Activated T-helper 1 cell treated with anti-CD3 and anti-CD28 coated beads, Interleukin-12 subunit alpha, Interleukin-12 subunit beta, Interleukin-2, Interleukin-4 antibody, amounts not matched to agents 30 ng/mL and 10 ng/mL and 1 ng/mL, durations not matched to agents 14 hours and 24 hours and 36 hours (primary cell): ENCODE measurements around the gene ARID4B. TPM values are rescaled to one million over a fixed set of nuclear protein-coding genes. Genes with fewer than 3 reads are reported as not detected.
"Not testable (repeated sequence)": the region's sequence is repeated elsewhere in the genome, so short reads cannot be mapped to it uniquely, and the experiment has no call there.

Source experiments
- DNase-seq: peaks from one replicate; pipeline ENCODE4 v3.0.0; 2021; ENCODE audit warnings: low spot score
- H3K27ac Mint-ChIP-seq: one replicate; pipeline ENCODE4 v1.8.0; 2021; ENCODE audit warnings: mild to moderate bottlenecking, mixed read lengths
- H3K27me3 Mint-ChIP-seq: one replicate; pipeline ENCODE4 v1.8.0; 2022; ENCODE audit warnings: mild to moderate bottlenecking, moderate library complexity, mixed read lengths; ENCODE audit not compliant: insufficient read depth
- H3K36me3 Mint-ChIP-seq: one replicate; pipeline ENCODE4 v1.8.0; 2021; ENCODE audit warnings: low read depth, mixed read lengths
- H3K4me1 Mint-ChIP-seq: one replicate; pipeline ENCODE4 v1.8.0; 2021; ENCODE audit warnings: low read depth, mixed read lengths
- H3K4me3 Mint-ChIP-seq: one replicate; pipeline ENCODE4 v1.8.0; 2021; ENCODE audit warnings: mild to moderate bottlenecking, moderate library complexity, mixed read lengths
- H3K9me3 Mint-ChIP-seq: one replicate; pipeline ENCODE4 v1.8.0; 2021; ENCODE audit warnings: mixed read lengths
- intact Hi-C: fragments of 100-400 bp; cut with micrococcal nuclease; formaldehyde crosslinking; loops from one replicate; pipeline ENCODE4 v1.15.1; 2024
- total RNA-seq: library from RNA; stranded (reverse); gene quantifications from 2 replicates; pipeline ENCODE4 v1.2.3, GENCODE V29; 2022

ARID4B gene
- total RNA-seq, 1 donor from 2014 or later = 58.7 TPM

GRCh38 chr1:235221653-235222375 lies 106.2 kb downstream of the ARID4B start:
- Mint-ChIP-seq H3K27ac (no peak overlapping the region), H3K36me3 (peaks cover 11% of the 10 kb centered on the region), H3K4me3 (no peak overlapping the region), H3K9me3 (no peaks in the 10 kb centered on the region), H3K27me3 (no peaks in the 10 kb centered on the region), H3K4me1 (no peaks in the 10 kb centered on the region)
- intact Hi-C loops = loop anchor here (5.0 kb wide), 1 partner anchor 50 kb away; no protein-coding TSS in a partner anchor
- DNase-seq = no peak

- H3K36me3 Mint-ChIP-seq = peaks cover 16% of the 10 kb centered on the region
- H3K27me3 Mint-ChIP-seq = no peaks in the 10 kb centered on the region
- H3K9me3 Mint-ChIP-seq = no peaks in the 10 kb centered on the region
- no peak overlapping the region for H3K4me3 Mint-ChIP-seq
- H3K27ac Mint-ChIP-seq = no peak overlapping the region
- intact Hi-C loops = no loop called here
- DNase-seq = no peak
- peaks cover 9% of the 10 kb centered on the region for H3K4me1 Mint-ChIP-seq
Observed at GRCh38 chr1:235215453-235215852, 112.5 kb downstream of the ARID4B start.

- H3K27me3 Mint-ChIP-seq, H3K9me3 Mint-ChIP-seq, H3K4me1 Mint-ChIP-seq, H3K4me3 Mint-ChIP-seq, H3K27ac Mint-ChIP-seq, intact Hi-C loops, DNase-seq: not testable (repeated sequence)
- peaks cover 14% of the 10 kb centered on the region for H3K36me3 Mint-ChIP-seq
Observed at GRCh38 chr1:235214962-235215361, 113.0 kb downstream of the ARID4B start.

GRCh38 chr1:235213752-235214151 lies 114.2 kb downstream of the ARID4B start:
- no peaks in the 10 kb centered on the region for H3K9me3 Mint-ChIP-seq

GRCh38 chr1:235211517-235211916 lies 116.5 kb downstream of the ARID4B start:
- Mint-ChIP-seq H3K9me3 (no peaks in the 10 kb centered on the region), H3K4me1 (peaks cover 23% of the 10 kb centered on the region), H3K27ac (no peak overlapping the region), H3K4me3 (no peak overlapping the region), H3K27me3 (no peaks in the 10 kb centered on the region), H3K36me3 (peaks cover 18% of the 10 kb centered on the region)
- intact Hi-C loops = no loop called here
- no peak for DNase-seq

More at GRCh38 chr1:235213752-235214151, 114.2 kb downstream of the ARID4B start:
- Mint-ChIP-seq H3K27ac (peak overlapping the region; percentile 57), H3K4me1 (peaks cover 9% of the 10 kb centered on the region), H3K27me3 (no peaks in the 10 kb centered on the region), H3K4me3 (no peak overlapping the region), H3K36me3 (peaks cover 13% of the 10 kb centered on the region)
- intact Hi-C loops = no loop called here
- DNase-seq = no peak

GRCh38 chr1:235207209-235207565 lies 120.8 kb downstream of the ARID4B start:
- DNase-seq = peak; percentile 25
- Mint-ChIP-seq H3K4me3 (peak overlapping the region; percentile 17), H3K4me1 (peaks cover 23% of the 10 kb centered on the region), H3K36me3 (peaks cover 18% of the 10 kb centered on the region), H3K9me3 (no peaks in the 10 kb centered on the region), H3K27ac (peak overlapping the region; percentile 87), H3K27me3 (no peaks in the 10 kb centered on the region)
- intact Hi-C loops = loop anchor here (1.0 to 5.0 kb wide), 8 partner anchors 9 to 436 kb away; partner anchors contain the start of genes RBM34 and TOMM20

GRCh38 chr1:235206533-235207208 lies 121.3 kb downstream of the ARID4B start:
- Mint-ChIP-seq H3K27me3 (no peaks in the 10 kb centered on the region), H3K4me3 (peak overlapping the region; percentile 17), H3K4me1 (peaks cover 23% of the 10 kb centered on the region), H3K9me3 (no peaks in the 10 kb centered on the region), H3K27ac (peak overlapping the region; percentile 87), H3K36me3 (peaks cover 16% of the 10 kb centered on the region)
- intact Hi-C loops = loop anchor here (1.0 to 5.0 kb wide), 8 partner anchors 8 to 436 kb away; partner anchors contain the start of genes RBM34 and TOMM20
- DNase-seq = no peak

GRCh38 chr1:235205687-235206086 lies 122.3 kb downstream of the ARID4B start:
- intact Hi-C loops = loop anchor here (2.0 to 5.0 kb wide), 6 partner anchors 41 to 437 kb away; partner anchors contain the start of genes RBM34 and TOMM20
- no peak for DNase-seq
- H3K27ac Mint-ChIP-seq = no peak overlapping the region
- peaks cover 23% of the 10 kb centered on the region for H3K4me1 Mint-ChIP-seq
- peaks cover 14% of the 10 kb centered on the region for H3K36me3 Mint-ChIP-seq
- H3K9me3 Mint-ChIP-seq = no peaks in the 10 kb centered on the region
- no peak overlapping the region for H3K4me3 Mint-ChIP-seq
- no peaks in the 10 kb centered on the region for H3K27me3 Mint-ChIP-seq

- Mint-ChIP-seq H3K27ac (no peak overlapping the region), H3K4me1 (peaks cover 23% of the 10 kb centered on the region), H3K4me3 (no peak overlapping the region), H3K27me3 (no peaks in the 10 kb centered on the region), H3K36me3 (peaks cover 18% of the 10 kb centered on the region), H3K9me3 (no peaks in the 10 kb centered on the region)
- intact Hi-C loops = no loop called here
- DNase-seq = no peak
Observed at GRCh38 chr1:235203428-235203827, 124.6 kb downstream of the ARID4B start.

- DNase-seq, intact Hi-C loops, H3K9me3 Mint-ChIP-seq, H3K27ac Mint-ChIP-seq, H3K27me3 Mint-ChIP-seq, H3K4me3 Mint-ChIP-seq: not testable (repeated sequence)
- Mint-ChIP-seq H3K36me3 (peaks cover 16% of the 10 kb centered on the region), H3K4me1 (peaks cover 18% of the 10 kb centered on the region)
Observed at GRCh38 chr1:235202447-235202846, 125.5 kb downstream of the ARID4B start.

- Mint-ChIP-seq H3K9me3 (no peaks in the 10 kb centered on the region), H3K27ac (peak overlapping the region; percentile 12), H3K4me3 (no peak overlapping the region), H3K4me1 (no peaks in the 10 kb centered on the region), H3K27me3 (no peaks in the 10 kb centered on the region), H3K36me3 (peaks cover 17% of the 10 kb centered on the region)
- DNase-seq = no peak
- intact Hi-C loops = no loop called here
Observed at GRCh38 chr1:235199441-235199840, 128.5 kb downstream of the ARID4B start.

GRCh38 chr1:235190431-235190830 lies 137.5 kb downstream of the ARID4B start:
- Mint-ChIP-seq H3K9me3 (no peaks in the 10 kb centered on the region), H3K36me3 (peaks cover 30% of the 10 kb centered on the region), H3K4me1 (peaks cover 16% of the 10 kb centered on the region), H3K27ac (no peak overlapping the region), H3K4me3 (no peak overlapping the region), H3K27me3 (no peaks in the 10 kb centered on the region)
- intact Hi-C loops = no loop called here
- no peak for DNase-seq

GRCh38 chr1:235187316-235187715 lies 140.7 kb downstream of the ARID4B start:
- intact Hi-C loops = loop anchor here (2.0 kb wide), 1 partner anchor 15 kb away; no protein-coding TSS in a partner anchor
- Mint-ChIP-seq H3K27me3 (no peaks in the 10 kb centered on the region), H3K4me3 (no peak overlapping the region), H3K4me1 (peaks cover 21% of the 10 kb centered on the region), H3K27ac (no peak overlapping the region), H3K36me3 (peaks cover 18% of the 10 kb centered on the region), H3K9me3 (no peaks in the 10 kb centered on the region)
- DNase-seq = no peak
